HG03521 (cell line): ENCODE results near the gene SHCBP1.
"Not testable (repeated sequence)": the region's sequence is repeated elsewhere in the genome, so short reads cannot be mapped to it uniquely, and the experiment has no call there.

Experiments
- ATAC-seq: cut with Tn5 transposase; IDR thresholded peaks from one replicate; pipeline ENCODE4 v1.9.1; 2021; ENCODE audit warnings: mild to moderate bottlenecking, moderate library complexity; ENCODE audit not compliant: unreplicated experiment

The SHCBP1 gene

GRCh38 chr16:46621006-46621933 lies at the start of gene SHCBP1:
SHCBP1 (minus strand) TSS chr16:46621379; CDS start chr16:46621359, 20 bp downstream.
- peak; percentile 86 for ATAC-seq

GRCh38 chr16:46662123-46662522 lies 40.9 kb upstream of the SHCBP1 start:
- no peak for ATAC-seq

- ATAC-seq, result peak; percentile 86
These were observed 37.7 kb upstream of the SHCBP1 start for GRCh38 chr16:46658925-46659324.

GRCh38 chr16:46651305-46651704 lies 30.1 kb upstream of the SHCBP1 start:
- ATAC-seq, result no peak

- ATAC-seq, result no peak
These were observed 29.1 kb upstream of the SHCBP1 start for GRCh38 chr16:46650254-46650623.

- no peak for ATAC-seq
These were observed 28.5 kb upstream of the SHCBP1 start for GRCh38 chr16:46649588-46650253.

GRCh38 chr16:46648656-46649055 lies 27.5 kb upstream of the SHCBP1 start:
- no peak for ATAC-seq

- no peak for ATAC-seq
These were observed 18.1 kb upstream of the SHCBP1 start for GRCh38 chr16:46638947-46639925.

- no peak for ATAC-seq
These were observed 11.9 kb upstream of the SHCBP1 start for GRCh38 chr16:46632778-46633733.

GRCh38 chr16:46629331-46630219 lies 8.4 kb upstream of the SHCBP1 start:
- no peak for ATAC-seq

- ATAC-seq, result no peak
These were observed 6.6 kb upstream of the SHCBP1 start for GRCh38 chr16:46627746-46628145.

GRCh38 chr16:46626681-46627080 lies 5.5 kb upstream of the SHCBP1 start:
- ATAC-seq, result not testable (repeated sequence)

GRCh38 chr16:46624862-46625261 lies 3.7 kb upstream of the SHCBP1 start:
- ATAC-seq, result not testable (repeated sequence)

GRCh38 chr16:46623707-46624106 lies 2.5 kb upstream of the SHCBP1 start:
- ATAC-seq, result not testable (repeated sequence)

- ATAC-seq, result not testable (repeated sequence)
These were observed 2.1 kb upstream of the SHCBP1 start for GRCh38 chr16:46623246-46623645.

GRCh38 chr16:46621934-46622676 lies 926 bp upstream of the SHCBP1 start:
- ATAC-seq, result no peak

GRCh38 chr16:46620266-46621005 lies 743 bp downstream of the SHCBP1 start:
- ATAC-seq, result no peak
